ENCODE results near the gene PI4K2B.
"Not testable (repeated sequence)": the region's sequence is repeated elsewhere in the genome, so short reads cannot be mapped to it uniquely, and the experiment has no call there.

PI4K2B gene

GRCh38 chr4:25233737-25234389 is at the start of gene PI4K2B:
Gene PI4K2B (plus strand): TSS chr4:25234033. CDS start chr4:25234164, 131 bp downstream.
- DNase-seq (ENCODE audit: low spot score) = peak; percentile 98

GRCh38 chr4:25184056-25184455 is 49.8 kb upstream of the PI4K2B start:
- no peak for DNase-seq (ENCODE audit: low spot score)

GRCh38 chr4:25190407-25190806 is 43.4 kb upstream of the PI4K2B start:
- DNase-seq (ENCODE audit: low spot score) = peak; percentile 35

- no peak for DNase-seq (ENCODE audit: low spot score)
These were observed 35.1 kb upstream of the PI4K2B start for GRCh38 chr4:25198713-25199112.

- no peak for DNase-seq (ENCODE audit: low spot score)
These were observed 25.8 kb upstream of the PI4K2B start for GRCh38 chr4:25207997-25208396.

- no peak for DNase-seq (ENCODE audit: low spot score)
These were observed 24.1 kb upstream of the PI4K2B start for GRCh38 chr4:25209702-25210101.

- DNase-seq (ENCODE audit: low spot score) = no peak
These were observed 22.1 kb upstream of the PI4K2B start for GRCh38 chr4:25211721-25212120.

GRCh38 chr4:25212822-25213221 is 21.0 kb upstream of the PI4K2B start:
- no peak for DNase-seq (ENCODE audit: low spot score)

- no peak for DNase-seq (ENCODE audit: low spot score)
These were observed 20.4 kb upstream of the PI4K2B start for GRCh38 chr4:25213347-25213979.

GRCh38 chr4:25214750-25215149 is 19.1 kb upstream of the PI4K2B start:
- DNase-seq (ENCODE audit: low spot score) = not testable (repeated sequence)

GRCh38 chr4:25215511-25215910 is 18.3 kb upstream of the PI4K2B start:
- no peak for DNase-seq (ENCODE audit: low spot score)

- DNase-seq (ENCODE audit: low spot score) = no peak
These were observed 12.5 kb upstream of the PI4K2B start for GRCh38 chr4:25221377-25221776.

- no peak for DNase-seq (ENCODE audit: low spot score)
These were observed 9.9 kb upstream of the PI4K2B start for GRCh38 chr4:25223802-25224375.

GRCh38 chr4:25229804-25230203 is 4.0 kb upstream of the PI4K2B start:
- DNase-seq (ENCODE audit: low spot score) = no peak

- DNase-seq (ENCODE audit: low spot score) = no peak
These were observed 639 bp upstream of the PI4K2B start for GRCh38 chr4:25233194-25233593.

GRCh38 chr4:25234390-25235370 is 847 bp downstream of the PI4K2B start:
- DNase-seq (ENCODE audit: low spot score) = peak; percentile 89

- peak; percentile 55 for DNase-seq (ENCODE audit: low spot score)
These were observed 1.6 kb downstream of the PI4K2B start for GRCh38 chr4:25235401-25235800.

- DNase-seq (ENCODE audit: low spot score) = not testable (repeated sequence)
These were observed 2.2 kb downstream of the PI4K2B start for GRCh38 chr4:25236030-25236429.

- no peak for DNase-seq (ENCODE audit: low spot score)
These were observed 3.1 kb downstream of the PI4K2B start for GRCh38 chr4:25236971-25237370.

- no peak for DNase-seq (ENCODE audit: low spot score)
These were observed 4.2 kb downstream of the PI4K2B start for GRCh38 chr4:25238052-25238451.

- not testable (repeated sequence) for DNase-seq (ENCODE audit: low spot score)
These were observed 5.7 kb downstream of the PI4K2B start for GRCh38 chr4:25239528-25239927.

- DNase-seq (ENCODE audit: low spot score) = not testable (repeated sequence)
These were observed 6.9 kb downstream of the PI4K2B start for GRCh38 chr4:25240754-25241210.
